ENCODE results near the gene ZC3H18. TPM values are rescaled to one million over a fixed set of nuclear protein-coding genes. Genes with fewer than 3 reads are reported as not detected.
A peak's percentile ranks its signal among the peaks of the same experiment; 100 is the strongest.

The ZC3H18 gene
- total RNA-seq, 1 experiment from 2014 or later: 21.0 TPM

DNA sequence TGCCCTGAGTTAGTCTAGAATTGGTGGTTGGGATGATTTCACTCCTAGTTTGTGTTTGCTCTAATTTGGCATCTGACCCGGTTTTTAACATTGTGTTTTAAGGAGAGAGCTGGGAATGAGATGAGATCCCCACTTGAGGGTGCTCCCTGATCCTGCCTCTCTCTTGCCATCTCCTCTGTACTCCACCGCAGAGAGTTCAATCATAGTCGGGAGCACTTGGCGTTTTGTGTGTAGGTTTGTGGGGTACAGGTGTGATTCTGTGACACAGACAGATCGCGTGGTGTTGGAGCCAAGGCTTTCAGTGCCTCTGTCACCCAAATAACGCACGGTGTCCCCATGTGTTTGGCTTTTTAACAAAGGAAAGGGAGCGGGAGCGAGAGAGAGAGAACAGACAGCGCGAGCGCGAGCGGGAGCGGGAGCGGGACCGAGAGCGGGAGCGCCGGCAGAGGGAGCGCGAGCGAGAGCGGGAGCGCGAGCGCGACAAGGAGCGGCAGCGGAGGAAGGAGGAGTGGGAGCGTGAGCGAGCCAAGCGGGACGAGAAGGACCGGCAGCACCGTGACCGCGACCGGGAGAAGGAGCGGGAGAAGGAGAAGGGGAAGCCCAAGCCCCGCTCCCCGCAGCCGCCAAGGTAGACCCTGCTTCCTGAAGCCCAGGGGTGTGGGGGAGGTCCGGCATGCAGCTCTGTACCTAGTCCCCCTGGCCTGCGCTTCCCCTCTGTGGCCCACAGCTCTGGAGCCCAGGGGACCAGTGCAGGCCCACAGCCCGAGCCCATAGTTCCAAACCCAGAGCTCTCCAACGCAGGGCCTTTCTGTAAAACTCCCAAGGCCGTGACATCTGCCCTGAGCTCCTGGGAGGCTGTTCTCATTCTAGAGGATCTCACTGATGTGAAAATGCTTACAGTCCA, 41.0 kb downstream of the ZC3H18 start:
- Histone ChIP-seq H3K36me3 (no peaks in the 10 kb centered on the region; the same call in 1 of the 2 replicates), H3K4me3 (no peak overlapping the region), H3K4me1 (no peaks in the 10 kb centered on the region; the same call in 1 of the 2 replicates), H3K9me3 (replicated peaks) (no peaks in the 10 kb centered on the region), H3K27ac (no peak overlapping the region), H3K27me3 (no peaks in the 10 kb centered on the region)
- DNase-seq: no peak

DNA sequence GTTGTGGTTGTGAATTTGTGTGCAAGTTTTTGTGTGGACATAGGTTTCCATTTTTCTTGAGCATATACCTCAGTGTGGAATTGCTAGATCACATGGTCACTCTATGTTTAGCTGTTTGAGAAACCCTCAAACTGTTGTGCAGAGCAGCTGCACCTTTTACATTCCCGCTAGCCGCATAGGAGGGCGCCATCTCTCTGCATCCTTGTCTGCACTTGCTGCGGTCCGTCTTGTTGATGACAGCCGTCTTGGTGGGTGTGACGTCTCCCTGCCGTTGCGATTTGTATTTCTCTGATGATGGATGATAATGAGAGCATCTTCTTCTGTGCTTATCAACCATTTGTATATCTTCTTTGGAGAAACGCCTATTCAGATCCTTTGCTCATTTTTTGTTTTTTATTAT, 43.1 kb downstream of the ZC3H18 start:
- Histone ChIP-seq H3K27me3 (no peaks in the 10 kb centered on the region), H3K4me1 (no peaks in the 10 kb centered on the region; the same call in 1 of the 2 replicates), H3K4me3 (no peak overlapping the region), H3K27ac (no peak overlapping the region), H3K36me3 (no peaks in the 10 kb centered on the region; the same call in 1 of the 2 replicates), H3K9me3 (replicated peaks) (no peaks in the 10 kb centered on the region)
- no peak for DNase-seq

DNA sequence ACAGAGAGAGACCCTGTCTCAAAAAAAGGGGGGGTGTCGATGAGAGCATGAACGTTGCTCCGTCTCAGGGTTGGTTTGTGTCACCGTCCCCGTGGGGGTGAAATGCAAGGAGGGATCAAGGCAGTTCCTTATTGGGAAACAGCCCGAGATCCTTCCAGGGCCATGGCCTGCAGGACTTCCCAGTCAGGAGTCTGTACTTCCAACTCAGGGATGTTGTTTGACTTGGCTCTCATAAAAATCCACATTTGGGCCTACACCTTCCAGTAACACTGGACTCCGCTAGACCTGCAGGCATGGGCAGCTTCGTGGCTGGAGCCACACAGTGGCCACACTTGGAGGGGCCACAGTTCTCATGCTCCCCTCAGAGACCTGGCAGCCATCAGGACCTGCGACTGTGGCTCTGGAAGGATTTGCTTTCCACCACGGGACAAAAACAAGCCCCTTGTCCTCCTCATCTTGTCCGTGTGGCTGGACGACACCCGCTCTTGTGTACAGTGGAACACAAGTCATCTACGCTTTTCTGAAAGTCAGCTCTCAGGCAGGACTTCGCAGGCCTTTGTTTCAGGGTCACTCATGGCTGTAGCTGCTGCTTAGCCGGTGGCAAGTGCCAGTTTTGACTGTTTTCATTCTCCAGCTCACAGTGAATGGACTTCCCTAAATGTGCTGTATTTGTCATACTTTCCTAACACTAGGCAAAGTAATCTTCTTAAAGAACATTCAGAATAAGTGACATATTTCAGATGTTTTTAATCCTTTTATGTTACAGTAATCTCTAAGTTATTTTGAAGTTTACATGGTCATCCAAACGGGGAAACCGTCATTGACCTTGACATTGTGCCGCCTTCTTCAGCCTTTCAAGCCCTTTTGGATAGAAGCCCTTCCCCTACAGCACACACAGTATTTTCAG, 44.0 kb downstream of the ZC3H18 start:
- Histone ChIP-seq H3K9me3 (replicated peaks) (no peaks in the 10 kb centered on the region), H3K36me3 (no peaks in the 10 kb centered on the region; the same call in 1 of the 2 replicates), H3K27ac (no peak overlapping the region), H3K4me1 (no peaks in the 10 kb centered on the region; the same call in 1 of the 2 replicates), H3K4me3 (no peak overlapping the region), H3K27me3 (no peaks in the 10 kb centered on the region)
- no peak for DNase-seq

DNA sequence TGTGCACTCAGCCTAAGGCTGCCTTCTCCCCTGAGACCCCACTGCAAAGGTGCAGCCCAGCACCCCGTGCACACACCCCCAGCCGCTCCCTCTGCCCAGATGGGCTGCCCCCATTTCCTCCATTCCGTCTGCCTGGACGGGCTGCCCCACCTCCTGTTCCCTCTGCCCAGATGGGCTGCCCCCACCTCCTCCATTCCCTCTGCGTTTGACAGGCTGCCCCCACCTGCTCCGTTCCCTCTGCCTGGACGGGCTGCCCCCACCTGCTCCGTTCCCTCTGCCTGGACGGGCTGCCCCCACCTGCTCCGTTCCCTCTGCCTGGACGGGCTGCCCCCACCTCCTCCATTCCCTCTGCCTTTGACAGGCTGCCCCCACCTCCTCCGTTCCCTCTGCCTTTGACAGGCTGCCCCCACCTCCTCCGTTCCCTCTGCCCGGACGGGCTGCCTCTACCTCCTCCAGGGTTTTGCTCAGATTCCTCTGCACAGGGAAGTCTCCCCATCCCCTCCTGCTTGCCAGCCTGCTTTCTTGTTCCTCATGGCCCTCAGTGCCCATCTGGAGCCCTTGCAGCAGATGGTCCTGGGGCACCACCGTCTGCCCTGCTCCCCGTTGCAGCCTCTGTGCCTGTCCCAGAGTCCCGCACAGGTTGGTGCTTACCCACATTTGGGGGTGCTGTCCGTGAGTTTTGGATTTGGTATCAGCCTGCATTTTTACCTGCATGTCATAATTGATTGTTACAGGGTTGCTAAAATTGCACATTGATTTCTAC, 44.8 kb downstream of the ZC3H18 start:
- Histone ChIP-seq H3K4me1 (no peaks in the 10 kb centered on the region; the same call in 1 of the 2 replicates), H3K9me3 (replicated peaks) (no peaks in the 10 kb centered on the region), H3K36me3 (no peaks in the 10 kb centered on the region), H3K27me3 (no peaks in the 10 kb centered on the region), H3K27ac (no peak overlapping the region), H3K4me3 (no peak overlapping the region)
- peak; percentile 19 to 30 for DNase-seq

DNA sequence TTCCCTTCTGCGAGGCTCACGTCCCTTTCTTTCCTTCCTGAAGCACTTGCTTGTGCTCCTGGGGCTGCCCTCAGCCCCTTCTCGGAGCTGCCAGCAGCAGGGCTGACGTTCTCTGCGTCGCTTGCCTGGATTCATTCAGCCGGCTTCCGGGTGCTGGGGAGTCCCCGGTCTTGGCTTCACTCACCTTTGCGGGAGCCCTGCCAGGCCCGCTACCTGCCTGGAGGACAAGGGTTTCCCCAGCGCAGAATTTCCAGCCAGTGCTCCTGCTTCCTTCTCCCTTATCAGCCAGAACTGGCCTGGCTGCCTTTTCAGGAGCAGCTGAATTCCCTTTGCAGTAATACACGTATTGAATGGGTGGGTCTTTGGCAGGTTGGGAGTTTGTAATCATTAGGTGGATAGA, 46.1 kb downstream of the ZC3H18 start:
- no peaks in the 10 kb centered on the region for H3K27me3 ChIP-seq
- H3K9me3 ChIP-seq (replicated peaks): no peaks in the 10 kb centered on the region
- no peak for DNase-seq
- H3K4me3 ChIP-seq: no peak overlapping the region
- no peak overlapping the region for H3K27ac ChIP-seq
- no peaks in the 10 kb centered on the region; the same call in 1 of the 2 replicates for H3K4me1 ChIP-seq
- H3K36me3 ChIP-seq: no peaks in the 10 kb centered on the region

DNA sequence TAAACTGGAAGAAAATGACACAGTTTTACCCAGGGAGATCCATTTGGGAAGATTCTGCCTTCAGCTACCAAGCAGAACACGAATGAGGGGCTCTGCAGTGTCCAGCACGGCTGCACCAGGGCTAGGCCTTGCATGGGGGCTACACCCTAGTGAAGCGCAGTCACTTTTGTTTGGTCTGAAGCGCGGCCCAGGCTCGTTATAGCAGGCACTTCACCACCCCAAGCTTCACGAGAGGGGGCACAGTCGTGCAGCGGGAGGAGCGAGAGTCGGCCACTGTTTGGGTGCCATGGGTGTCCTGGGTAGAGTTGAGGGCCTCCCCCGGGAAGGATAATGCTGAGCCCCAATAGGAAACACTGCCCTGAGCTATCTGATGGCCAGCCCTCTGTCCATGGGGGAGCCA, 46.5 kb downstream of the ZC3H18 start:
- no peaks in the 10 kb centered on the region for H3K27me3 ChIP-seq
- peaks cover under 1% of the 10 kb centered on the region; the same call in 1 of the 2 replicates for H3K36me3 ChIP-seq
- H3K4me3 ChIP-seq: no peak overlapping the region
- no peaks in the 10 kb centered on the region; the same call in 1 of the 2 replicates for H3K4me1 ChIP-seq
- no peak for DNase-seq
- H3K27ac ChIP-seq: no peak overlapping the region
- no peaks in the 10 kb centered on the region for H3K9me3 ChIP-seq (replicated peaks)

DNA sequence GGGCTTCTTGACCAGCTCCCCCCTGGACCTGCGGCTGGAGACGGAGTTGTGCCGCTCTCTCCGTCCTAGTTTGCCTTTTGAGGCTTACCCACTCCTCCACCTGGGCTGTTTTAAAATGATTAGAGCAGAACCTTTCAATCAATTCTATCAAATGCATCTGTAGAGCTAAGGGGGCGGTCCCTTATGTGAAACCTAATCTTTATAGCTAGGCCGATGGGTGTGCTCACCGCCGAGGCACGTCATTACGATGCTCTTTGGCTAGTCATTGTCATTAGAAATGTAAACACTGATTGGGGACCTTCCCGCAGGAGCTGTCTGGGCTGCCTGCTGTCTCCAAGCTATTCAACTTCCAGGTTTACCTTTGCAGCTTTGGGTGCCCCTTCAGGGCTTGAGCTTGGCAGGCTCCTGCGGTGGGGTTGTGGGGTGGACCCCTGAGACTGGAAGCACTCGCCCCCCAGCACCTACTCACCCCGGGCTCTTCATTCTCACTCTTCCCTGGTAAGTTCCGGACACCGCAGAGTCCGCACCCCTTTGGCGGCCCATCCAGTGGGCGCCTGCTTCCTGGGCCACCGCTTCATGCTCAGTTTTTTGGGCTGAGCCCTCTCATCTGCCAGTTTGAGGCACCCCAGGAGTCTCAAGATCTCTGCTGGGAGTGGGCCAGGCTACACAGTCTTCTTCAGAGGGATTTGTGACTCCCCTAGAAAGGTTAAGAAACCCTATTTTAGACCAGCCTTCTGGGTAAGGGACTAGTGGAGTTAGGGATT, 47.2 kb downstream of the ZC3H18 start:
- Histone ChIP-seq H3K27ac (no peak overlapping the region), H3K36me3 (peaks cover 2% of the 10 kb centered on the region; the same call in 1 of the 2 replicates), H3K9me3 (replicated peaks) (no peaks in the 10 kb centered on the region), H3K4me3 (no peak overlapping the region), H3K27me3 (no peaks in the 10 kb centered on the region), H3K4me1 (no peaks in the 10 kb centered on the region; the same call in 1 of the 2 replicates)
- DNase-seq: no peak

DNA sequence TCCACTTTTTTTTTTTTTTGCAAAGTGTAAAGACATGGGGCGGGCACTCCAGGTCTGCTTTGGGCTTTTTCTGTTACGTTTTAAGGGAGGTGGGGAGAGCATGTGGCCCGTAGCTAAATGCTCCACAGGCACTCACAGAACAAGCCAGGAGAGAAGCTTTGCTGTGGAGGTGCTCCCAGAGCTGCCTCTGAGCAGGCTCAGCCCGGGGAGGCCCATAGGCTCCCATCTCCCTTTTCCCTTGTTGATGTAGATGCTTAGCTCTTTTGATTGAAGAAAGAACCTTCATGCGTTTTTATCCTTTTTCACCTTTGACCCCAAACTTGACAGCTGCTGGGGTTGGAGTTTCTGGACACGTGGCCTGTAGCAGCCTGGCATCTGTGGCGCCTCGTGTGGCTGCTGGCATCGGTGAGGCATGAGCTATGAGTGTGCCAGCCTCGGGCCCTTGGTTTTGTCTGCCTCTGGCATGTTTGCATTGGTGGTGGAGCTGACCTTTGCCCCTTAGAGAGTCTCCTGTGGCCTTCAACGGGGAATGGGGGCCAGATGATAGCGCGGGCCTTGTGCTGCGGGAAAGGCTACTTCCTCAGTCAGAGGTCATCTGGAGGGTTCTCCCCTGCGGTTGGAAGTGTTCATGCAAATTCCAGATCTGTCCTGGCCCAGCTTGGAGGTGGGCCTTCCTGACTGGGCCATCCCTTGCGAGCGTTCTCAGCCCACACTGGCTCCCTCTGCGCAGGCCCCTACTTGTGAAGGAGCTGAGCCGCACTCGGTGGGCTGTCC, 48.2 kb downstream of the ZC3H18 start:
- H3K36me3 ChIP-seq: peaks cover 2% of the 10 kb centered on the region; the same call in 1 of the 2 replicates
- DNase-seq: no peak
- H3K27me3 ChIP-seq: no peaks in the 10 kb centered on the region
- no peaks in the 10 kb centered on the region for H3K9me3 ChIP-seq (replicated peaks)
- no peak overlapping the region for H3K27ac ChIP-seq
- H3K4me3 ChIP-seq: no peak overlapping the region
- H3K4me1 ChIP-seq: no peaks in the 10 kb centered on the region; the same call in 1 of the 2 replicates

DNA sequence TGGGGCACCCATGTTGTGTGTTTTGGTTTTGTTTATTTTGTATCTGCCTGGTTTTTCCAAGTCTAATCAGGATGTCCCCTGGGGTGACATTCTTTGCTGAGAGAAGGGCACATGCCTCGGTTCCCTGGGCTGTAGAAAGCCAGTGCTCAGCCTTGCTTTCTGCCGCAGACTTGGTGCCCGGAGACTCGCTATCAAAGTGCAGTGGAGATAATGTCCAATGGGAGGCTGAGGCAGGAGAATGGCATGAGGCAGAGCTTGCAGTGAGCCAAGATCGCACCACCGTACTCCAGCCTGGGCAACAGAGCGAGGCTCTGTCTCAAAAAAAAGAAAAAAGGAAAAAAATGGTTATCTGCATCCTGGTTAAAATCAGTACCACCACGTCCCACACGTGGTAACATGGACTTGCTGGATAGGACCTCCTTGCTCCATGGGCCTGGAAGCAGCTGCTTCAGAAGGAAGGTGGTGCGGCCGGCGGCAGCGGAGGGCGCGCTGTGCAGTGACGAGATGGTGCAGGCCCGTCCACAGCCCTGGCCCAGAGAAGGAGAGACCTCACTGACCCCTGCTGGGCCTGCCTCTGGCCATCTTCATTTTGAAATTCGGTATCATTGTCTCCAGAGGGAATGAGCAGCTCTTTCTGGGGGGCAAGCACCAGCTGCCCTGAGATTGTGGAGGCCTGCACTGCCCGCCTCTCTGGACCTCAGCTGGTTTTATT, 48.9 kb downstream of the ZC3H18 start:
- no peaks in the 10 kb centered on the region for H3K27me3 ChIP-seq
- no peaks in the 10 kb centered on the region for H3K9me3 ChIP-seq (replicated peaks)
- H3K27ac ChIP-seq: no peak overlapping the region
- no peak for DNase-seq
- no peaks in the 10 kb centered on the region; the same call in 1 of the 2 replicates for H3K4me1 ChIP-seq
- peaks cover 2% of the 10 kb centered on the region; the same call in 1 of the 2 replicates for H3K36me3 ChIP-seq
- H3K4me3 ChIP-seq: no peak overlapping the region

DNA sequence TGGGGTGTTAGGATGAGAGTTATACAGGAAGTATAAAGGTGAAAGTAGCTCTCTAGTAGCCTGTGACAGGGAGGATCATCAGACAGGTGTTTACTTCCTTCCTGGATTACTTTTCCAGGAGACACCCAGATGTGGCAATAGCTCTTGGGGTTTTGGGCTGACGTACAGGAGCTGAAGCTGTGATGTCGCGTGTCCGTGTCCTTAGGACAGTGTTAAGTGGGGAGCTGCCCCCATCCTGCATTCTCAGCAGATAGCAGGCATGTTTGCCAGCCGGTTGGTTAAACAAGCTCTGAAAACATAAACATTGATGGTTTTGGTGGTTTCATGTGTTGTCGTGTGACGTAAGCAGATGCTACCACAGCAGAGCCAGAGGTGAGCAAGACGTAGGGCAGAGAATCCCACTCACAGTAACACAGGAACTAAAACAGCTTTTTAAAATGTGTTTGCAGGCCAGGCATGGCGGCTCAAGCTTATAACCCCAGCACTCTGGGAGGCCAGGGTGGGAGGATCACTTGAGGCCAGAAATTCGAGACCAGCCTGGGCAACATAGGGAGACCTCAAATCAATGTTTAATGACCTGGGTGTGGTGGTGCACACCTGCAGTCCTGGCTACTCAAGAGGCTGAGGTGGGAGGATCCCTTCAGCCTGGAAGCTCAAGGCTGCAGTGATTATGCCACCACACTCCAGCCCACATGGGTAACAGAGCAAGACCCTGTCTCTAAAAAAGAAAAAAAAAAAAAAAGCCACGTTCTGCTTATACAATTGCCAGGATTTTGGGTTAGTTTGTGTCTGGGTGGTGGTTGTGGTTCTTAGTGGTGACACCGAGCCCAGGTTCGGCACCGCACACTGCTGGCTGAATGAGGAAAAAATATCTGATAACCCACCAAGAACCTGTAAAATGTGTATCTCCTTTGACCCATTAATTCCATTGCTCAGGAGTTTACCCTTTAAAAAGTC, 49.9 kb downstream of the ZC3H18 start:
- Histone ChIP-seq H3K27ac (no peak overlapping the region), H3K4me1 (no peaks in the 10 kb centered on the region), H3K36me3 (peaks cover 2% of the 10 kb centered on the region; the same call in 1 of the 2 replicates), H3K4me3 (no peak overlapping the region), H3K9me3 (replicated peaks) (no peaks in the 10 kb centered on the region), H3K27me3 (no peaks in the 10 kb centered on the region)
- no peak for DNase-seq

DNA sequence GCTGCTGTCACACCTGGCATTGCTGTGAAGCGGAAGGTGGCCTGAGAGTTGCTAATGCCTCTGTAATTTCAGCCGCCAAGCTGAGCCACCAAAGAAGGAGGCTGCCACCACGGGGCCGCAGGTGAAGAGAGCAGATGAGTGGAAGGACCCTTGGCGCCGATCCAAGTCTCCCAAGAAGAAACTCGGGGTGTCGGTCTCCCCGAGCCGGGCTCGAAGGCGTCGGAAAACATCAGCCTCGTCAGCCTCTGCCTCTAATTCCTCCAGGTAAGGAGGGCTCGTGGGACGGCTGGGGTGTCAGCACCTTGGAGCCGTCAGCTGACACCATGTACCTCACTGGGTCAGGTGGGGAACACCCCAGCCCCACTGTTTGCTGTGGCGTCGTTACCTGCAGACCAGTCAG, 51.9 kb downstream of the ZC3H18 start:
- no peaks in the 10 kb centered on the region for H3K9me3 ChIP-seq (replicated peaks)
- DNase-seq: no peak
- H3K27me3 ChIP-seq: no peaks in the 10 kb centered on the region
- H3K4me3 ChIP-seq: no peak overlapping the region
- H3K4me1 ChIP-seq: no peaks in the 10 kb centered on the region
- H3K27ac ChIP-seq: no peak overlapping the region
- H3K36me3 ChIP-seq: peaks cover 2% of the 10 kb centered on the region; the same call in 1 of the 2 replicates

DNA sequence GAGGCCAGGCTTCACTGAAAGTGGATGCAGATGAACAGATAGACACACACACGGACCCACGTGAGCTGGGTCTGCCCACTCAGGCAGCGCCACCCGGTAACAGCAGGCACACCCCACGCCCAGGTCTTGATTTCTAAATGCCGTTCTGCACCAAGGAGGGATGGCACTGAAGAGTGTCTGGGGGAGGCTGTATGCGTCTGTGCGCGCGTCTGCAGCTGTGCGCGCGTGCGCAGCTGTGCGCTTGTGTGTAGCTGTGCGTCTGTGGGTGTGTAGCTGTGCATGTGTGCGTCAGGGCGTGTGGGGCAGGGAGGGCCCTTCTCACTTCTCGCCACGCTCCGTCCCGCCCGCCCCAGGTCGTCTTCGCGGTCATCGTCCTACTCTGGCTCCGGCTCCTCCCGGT, 52.7 kb downstream of the ZC3H18 start:
- Histone ChIP-seq H3K27ac (no peak overlapping the region), H3K27me3 (no peaks in the 10 kb centered on the region), H3K36me3 (peaks cover 2% of the 10 kb centered on the region; the same call in 1 of the 2 replicates), H3K4me3 (no peak overlapping the region), H3K9me3 (replicated peaks) (no peaks in the 10 kb centered on the region), H3K4me1 (no peaks in the 10 kb centered on the region)
- DNase-seq: no peak

Data from SJCRH30 (cell line).